ENCODE measurements around the gene ROR2. TPM values are rescaled to one million over a fixed set of nuclear protein-coding genes. Genes with fewer than 3 reads are reported as not detected.

The ROR2 gene
- total and polyA plus RNA-seq, 2 experiments from 2014 or later = 8.1 to 18.8 TPM

DNA sequence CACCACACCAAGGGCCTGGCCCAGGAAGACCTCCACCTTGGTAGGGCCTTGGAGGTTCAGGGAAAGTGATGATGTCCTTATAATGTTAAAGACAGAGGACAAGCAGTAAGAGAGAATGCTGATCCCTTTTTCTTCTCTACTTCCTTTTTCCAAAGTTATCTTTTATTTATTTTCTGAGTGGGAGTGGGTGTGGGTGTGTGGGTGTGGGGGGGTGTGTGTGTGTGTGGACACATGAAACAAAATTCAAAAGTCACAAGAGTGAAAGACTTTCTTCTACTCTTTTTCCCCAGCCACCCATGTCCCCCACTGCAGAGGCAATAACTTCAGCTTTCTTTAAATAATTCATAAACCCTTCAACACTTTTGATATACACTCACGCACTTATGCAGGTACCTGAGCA, 70.8 kb downstream of the ROR2 start (continued):
- TF ChIP-seq, protein P1, sequence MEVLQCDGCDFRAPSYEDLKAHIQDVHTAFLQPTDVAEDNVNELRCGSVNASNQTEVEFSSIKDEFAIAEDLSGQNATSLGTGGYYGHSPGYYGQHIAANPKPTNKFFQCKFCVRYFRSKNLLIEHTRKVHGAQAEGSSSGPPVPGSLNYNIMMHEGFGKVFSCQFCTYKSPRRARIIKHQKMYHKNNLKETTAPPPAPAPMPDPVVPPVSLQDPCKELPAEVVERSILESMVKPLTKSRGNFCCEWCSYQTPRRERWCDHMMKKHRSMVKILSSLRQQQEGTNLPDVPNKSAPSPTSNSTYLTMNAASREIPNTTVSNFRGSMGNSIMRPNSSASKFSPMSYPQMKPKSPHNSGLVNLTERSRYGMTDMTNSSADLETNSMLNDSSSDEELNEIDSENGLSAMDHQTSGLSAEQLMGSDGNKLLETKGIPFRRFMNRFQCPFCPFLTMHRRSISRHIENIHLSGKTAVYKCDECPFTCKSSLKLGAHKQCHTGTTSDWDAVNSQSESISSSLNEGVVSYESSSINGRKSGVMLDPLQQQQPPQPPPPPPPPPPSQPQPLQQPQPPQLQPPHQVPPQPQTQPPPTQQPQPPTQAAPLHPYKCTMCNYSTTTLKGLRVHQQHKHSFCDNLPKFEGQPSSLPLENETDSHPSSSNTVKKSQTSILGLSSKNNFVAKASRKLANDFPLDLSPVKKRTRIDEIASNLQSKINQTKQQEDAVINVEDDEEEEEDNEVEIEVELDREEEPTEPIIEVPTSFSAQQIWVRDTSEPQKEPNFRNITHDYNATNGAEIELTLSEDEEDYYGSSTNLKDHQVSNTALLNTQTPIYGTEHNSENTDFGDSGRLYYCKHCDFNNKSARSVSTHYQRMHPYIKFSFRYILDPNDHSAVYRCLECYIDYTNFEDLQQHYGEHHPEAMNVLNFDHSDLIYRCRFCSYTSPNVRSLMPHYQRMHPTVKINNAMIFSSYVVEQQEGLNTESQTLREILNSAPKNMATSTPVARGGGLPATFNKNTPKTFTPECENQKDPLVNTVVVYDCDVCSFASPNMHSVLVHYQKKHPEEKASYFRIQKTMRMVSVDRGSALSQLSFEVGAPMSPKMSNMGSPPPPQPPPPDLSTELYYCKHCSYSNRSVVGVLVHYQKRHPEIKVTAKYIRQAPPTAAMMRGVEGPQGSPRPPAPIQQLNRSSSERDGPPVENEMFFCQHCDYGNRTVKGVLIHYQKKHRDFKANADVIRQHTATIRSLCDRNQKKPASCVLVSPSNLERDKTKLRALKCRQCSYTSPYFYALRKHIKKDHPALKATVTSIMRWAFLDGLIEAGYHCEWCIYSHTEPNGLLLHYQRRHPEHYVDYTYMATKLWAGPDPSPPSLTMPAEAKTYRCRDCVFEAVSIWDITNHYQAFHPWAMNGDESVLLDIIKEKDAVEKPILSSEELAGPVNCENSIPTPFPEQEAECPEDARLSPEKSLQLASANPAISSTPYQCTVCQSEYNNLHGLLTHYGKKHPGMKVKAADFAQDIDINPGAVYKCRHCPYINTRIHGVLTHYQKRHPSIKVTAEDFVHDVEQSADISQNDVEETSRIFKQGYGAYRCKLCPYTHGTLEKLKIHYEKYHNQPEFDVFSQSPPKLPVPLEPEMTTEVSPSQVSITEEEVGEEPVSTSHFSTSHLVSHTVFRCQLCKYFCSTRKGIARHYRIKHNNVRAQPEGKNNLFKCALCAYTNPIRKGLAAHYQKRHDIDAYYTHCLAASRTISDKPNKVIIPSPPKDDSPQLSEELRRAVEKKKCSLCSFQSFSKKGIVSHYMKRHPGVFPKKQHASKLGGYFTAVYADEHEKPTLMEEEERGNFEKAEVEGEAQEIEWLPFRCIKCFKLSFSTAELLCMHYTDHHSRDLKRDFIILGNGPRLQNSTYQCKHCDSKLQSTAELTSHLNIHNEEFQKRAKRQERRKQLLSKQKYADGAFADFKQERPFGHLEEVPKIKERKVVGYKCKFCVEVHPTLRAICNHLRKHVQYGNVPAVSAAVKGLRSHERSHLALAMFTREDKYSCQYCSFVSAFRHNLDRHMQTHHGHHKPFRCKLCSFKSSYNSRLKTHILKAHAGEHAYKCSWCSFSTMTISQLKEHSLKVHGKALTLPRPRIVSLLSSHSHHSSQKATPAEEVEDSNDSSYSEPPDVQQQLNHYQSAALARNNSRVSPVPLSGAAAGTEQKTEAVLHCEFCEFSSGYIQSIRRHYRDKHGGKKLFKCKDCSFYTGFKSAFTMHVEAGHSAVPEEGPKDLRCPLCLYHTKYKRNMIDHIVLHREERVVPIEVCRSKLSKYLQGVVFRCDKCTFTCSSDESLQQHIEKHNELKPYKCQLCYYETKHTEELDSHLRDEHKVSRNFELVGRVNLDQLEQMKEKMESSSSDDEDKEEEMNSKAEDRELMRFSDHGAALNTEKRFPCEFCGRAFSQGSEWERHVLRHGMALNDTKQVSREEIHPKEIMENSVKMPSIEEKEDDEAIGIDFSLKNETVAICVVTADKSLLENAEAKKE (CRISPR knock-in tag; IDR thresholded peaks at IDR 0.05) = no peak
- TF ChIP-seq, protein P2, sequence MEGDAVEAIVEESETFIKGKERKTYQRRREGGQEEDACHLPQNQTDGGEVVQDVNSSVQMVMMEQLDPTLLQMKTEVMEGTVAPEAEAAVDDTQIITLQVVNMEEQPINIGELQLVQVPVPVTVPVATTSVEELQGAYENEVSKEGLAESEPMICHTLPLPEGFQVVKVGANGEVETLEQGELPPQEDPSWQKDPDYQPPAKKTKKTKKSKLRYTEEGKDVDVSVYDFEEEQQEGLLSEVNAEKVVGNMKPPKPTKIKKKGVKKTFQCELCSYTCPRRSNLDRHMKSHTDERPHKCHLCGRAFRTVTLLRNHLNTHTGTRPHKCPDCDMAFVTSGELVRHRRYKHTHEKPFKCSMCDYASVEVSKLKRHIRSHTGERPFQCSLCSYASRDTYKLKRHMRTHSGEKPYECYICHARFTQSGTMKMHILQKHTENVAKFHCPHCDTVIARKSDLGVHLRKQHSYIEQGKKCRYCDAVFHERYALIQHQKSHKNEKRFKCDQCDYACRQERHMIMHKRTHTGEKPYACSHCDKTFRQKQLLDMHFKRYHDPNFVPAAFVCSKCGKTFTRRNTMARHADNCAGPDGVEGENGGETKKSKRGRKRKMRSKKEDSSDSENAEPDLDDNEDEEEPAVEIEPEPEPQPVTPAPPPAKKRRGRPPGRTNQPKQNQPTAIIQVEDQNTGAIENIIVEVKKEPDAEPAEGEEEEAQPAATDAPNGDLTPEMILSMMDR (conservative IDR thresholded peaks at IDR 0.05; ENCODE audit: low read depth in 2 of 2) = no peak
- TF ChIP-seq EZH2phosphoT487 (IDR thresholded peaks at IDR 0.05; ENCODE audit: unreplicated experiment) = no peak
- no peak for TF ChIP-seq NANOG (IDR thresholded peaks at IDR 0.05; ENCODE audit: borderline replicate concordance)
- TF ChIP-seq, protein P3, sequence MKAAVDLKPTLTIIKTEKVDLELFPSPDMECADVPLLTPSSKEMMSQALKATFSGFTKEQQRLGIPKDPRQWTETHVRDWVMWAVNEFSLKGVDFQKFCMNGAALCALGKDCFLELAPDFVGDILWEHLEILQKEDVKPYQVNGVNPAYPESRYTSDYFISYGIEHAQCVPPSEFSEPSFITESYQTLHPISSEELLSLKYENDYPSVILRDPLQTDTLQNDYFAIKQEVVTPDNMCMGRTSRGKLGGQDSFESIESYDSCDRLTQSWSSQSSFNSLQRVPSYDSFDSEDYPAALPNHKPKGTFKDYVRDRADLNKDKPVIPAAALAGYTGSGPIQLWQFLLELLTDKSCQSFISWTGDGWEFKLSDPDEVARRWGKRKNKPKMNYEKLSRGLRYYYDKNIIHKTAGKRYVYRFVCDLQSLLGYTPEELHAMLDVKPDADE (IDR thresholded peaks at IDR 0.05) = no peak
- no peak for TF ChIP-seq ZNF331 (CRISPR knock-in tag; IDR thresholded peaks at IDR 0.05; ENCODE audit: low read depth)
- no peak for TF ChIP-seq STAT1 (IDR thresholded peaks at IDR 0.05; ENCODE audit: unreplicated experiment)
- TF ChIP-seq ZNF114 (CRISPR knock-in tag; IDR thresholded peaks at IDR 0.05) = no peak
- TF ChIP-seq POLR2AphosphoS5 (IDR thresholded peaks at IDR 0.05; ENCODE audit: low read depth) = no peak

Data from GM23338 (cell line).